ENCODE data around the gene TSC1. TPM values are rescaled to one million over a fixed set of nuclear protein-coding genes. Genes with fewer than 3 reads are reported as not detected.

Gene TSC1
- total and polyA plus RNA-seq, 7 donors: 4.2 to 55.9 (median 35.3) TPM

- H3K36me3 ChIP-seq: peaks cover 4 to 71% (median 44%) of the 10 kb centered on the region in 4 donors
- no peaks in the 10 kb centered on the region for H3K27me3 ChIP-seq
- peaks cover 0 to 9% (median 6%) of the 10 kb centered on the region in 4 donors for H3K4me1 ChIP-seq
- WGBS, 2 donors: 12 to 75% methylated on average over 7 of the region's 7 CpGs
- no peak overlapping the region for H3K27ac ChIP-seq
- no peak for DNase-seq
- TF ChIP-seq POLR2AphosphoS5 (IDR thresholded peaks at IDR 0.05) (no peak), CTCF (IDR thresholded peaks at IDR 0.05) (no peak), EP300 (IDR thresholded peaks at IDR 0.05) (no peak), POLR2A (IDR thresholded peaks at IDR 0.05) (no peak)
- H3K4me3 ChIP-seq: no peak overlapping the region
- intact Hi-C loops (cut with DNase I): no loop called here
- H3K9me3 ChIP-seq: no peaks in the 10 kb centered on the region
Measured at GRCh38 chr9:132927704-132928103, 16.7 kb downstream of the TSC1 start.

- no peak for DNase-seq
- H3K27ac ChIP-seq: no peak overlapping the region
- H3K4me3 ChIP-seq: no peak overlapping the region
- H3K36me3 ChIP-seq: peaks cover 12 to 100% (median 69%) of the 10 kb centered on the region in 4 donors
- intact Hi-C loops (cut with DNase I): no loop called here
- no peaks in the 10 kb centered on the region for H3K4me1 ChIP-seq
- WGBS, 2 donors: 86 to 88% methylated on average over 9 of the region's 9 CpGs
- no peaks in the 10 kb centered on the region for H3K27me3 ChIP-seq
- H3K9me3 ChIP-seq: no peaks in the 10 kb centered on the region
- no peak for TF ChIP-seq EP300 (IDR thresholded peaks at IDR 0.05)
- TF ChIP-seq POLR2AphosphoS5 (IDR thresholded peaks at IDR 0.05): no peak
- no peak for TF ChIP-seq CTCF (IDR thresholded peaks at IDR 0.05)
- no peak for TF ChIP-seq POLR2A (IDR thresholded peaks at IDR 0.05)
Measured at GRCh38 chr9:132923346-132923902, 21.0 kb downstream of the TSC1 start.

- intact Hi-C loops (cut with DNase I): no loop called here
- DNase-seq: no peak
- no peak overlapping the region for H3K4me3 ChIP-seq
- peaks cover 13 to 100% (median 64%) of the 10 kb centered on the region in 4 donors for H3K36me3 ChIP-seq
- no peak overlapping the region for H3K27ac ChIP-seq
- no peaks in the 10 kb centered on the region for H3K4me1 ChIP-seq
- TF ChIP-seq CTCF (IDR thresholded peaks at IDR 0.05) (no peak), EP300 (IDR thresholded peaks at IDR 0.05) (no peak), POLR2AphosphoS5 (IDR thresholded peaks at IDR 0.05) (no peak), POLR2A (IDR thresholded peaks at IDR 0.05) (no peak)
- no peaks in the 10 kb centered on the region for H3K9me3 ChIP-seq
- no peaks in the 10 kb centered on the region for H3K27me3 ChIP-seq
- WGBS, 2 donors: 95% methylated on average over 7 of the region's 7 CpGs
Measured at GRCh38 chr9:132919614-132920268, 24.7 kb downstream of the TSC1 start.

- Histone ChIP-seq H3K4me3 (no peak overlapping the region), H3K27me3 (no peaks in the 10 kb centered on the region), H3K27ac (no peak overlapping the region), H3K4me1 (no peaks in the 10 kb centered on the region), H3K36me3 (peaks cover 17 to 98% (median 60%) of the 10 kb centered on the region in 4 donors), H3K9me3 (no peaks in the 10 kb centered on the region)
- no peak for DNase-seq
- intact Hi-C loops (cut with DNase I): no loop called here
- WGBS, 2 donors: 94 to 98% methylated on average over 6 of the region's 6 CpGs
- TF ChIP-seq EP300 (IDR thresholded peaks at IDR 0.05) (no peak), CTCF (IDR thresholded peaks at IDR 0.05) (no peak), POLR2A (IDR thresholded peaks at IDR 0.05) (no peak), POLR2AphosphoS5 (IDR thresholded peaks at IDR 0.05) (no peak)
Measured at GRCh38 chr9:132914924-132915323, 29.5 kb downstream of the TSC1 start.
